WTC11 (cell line): ENCODE results near the gene ADAMTS8.

ENCODE experiments used
- AFF4 ChIP-seq: sonication (generic); formaldehyde crosslinking; IDR thresholded peaks from 2 replicates; pipeline ENCODE4 v1.8.1; 2023; ENCODE audit warnings: mild to moderate bottlenecking, missing genetic modification reagents, borderline replicate concordance
- CTCF ChIP-seq: fragments of 200-600 bp; IDR thresholded peaks from 2 replicates; pipeline ENCODE4 v1.8.0; 2022; ENCODE audit warnings: antibody characterized with exemption
- E2F4 ChIP-seq: sonication (generic); formaldehyde crosslinking; IDR thresholded peaks from 2 replicates; pipeline ENCODE4 v1.8.1; 2022; ENCODE audit warnings: low read depth, mild to moderate bottlenecking, moderate library complexity, missing genetic modification reagents, borderline replicate concordance
- FOXP1 ChIP-seq: sonication (generic); formaldehyde crosslinking; IDR thresholded peaks from 2 replicates; pipeline ENCODE4 v1.8.0; 2022; ENCODE audit warnings: missing genetic modification reagents, mild to moderate bottlenecking, moderate library complexity, borderline replicate concordance
- GABPB1 ChIP-seq: sonication (generic); formaldehyde crosslinking; IDR thresholded peaks from 2 replicates; pipeline ENCODE4 v1.8.1; 2023; ENCODE audit warnings: mild to moderate bottlenecking, missing genetic modification reagents
- SP1 ChIP-seq: sonication (generic); formaldehyde crosslinking; conservative IDR thresholded peaks from 2 replicates; pipeline ENCODE4 v1.8.1; 2022; ENCODE audit warnings: missing genetic modification reagents
- TEAD1 ChIP-seq: sonication (generic); formaldehyde crosslinking; IDR thresholded peaks from 2 replicates; pipeline ENCODE4 v1.8.0; 2022; ENCODE audit warnings: mild to moderate bottlenecking, missing genetic modification reagents
- ZBTB43 ChIP-seq: sonication (generic); formaldehyde crosslinking; IDR thresholded peaks from 2 replicates; pipeline ENCODE4 v1.8.1; 2023; ENCODE audit warnings: mild to moderate bottlenecking, missing genetic modification reagents
- ZNF232 ChIP-seq: sonication (generic); formaldehyde crosslinking; IDR thresholded peaks from 2 replicates; pipeline ENCODE4 v1.8.0; 2022; ENCODE audit warnings: mild to moderate bottlenecking, missing genetic modification reagents
- ZNF263 ChIP-seq: sonication (generic); formaldehyde crosslinking; IDR thresholded peaks from 2 replicates; pipeline ENCODE4 v1.8.1; 2022; ENCODE audit warnings: low read depth, mild to moderate bottlenecking, moderate library complexity, missing genetic modification reagents

- TF ChIP-seq CTCF (no peak), AFF4 (CRISPR knock-in tag) (no peak), TEAD1 (CRISPR knock-in tag) (no peak), ZNF232 (no peak), SP1 (CRISPR knock-in tag) (no peak), ZNF263 (CRISPR knock-in tag) (no peak), FOXP1 (CRISPR knock-in tag) (no peak), ZBTB43 (CRISPR knock-in tag) (no peak), GABPB1 (CRISPR knock-in tag) (no peak), E2F4 (CRISPR knock-in tag) (no peak)
These were observed 36.9 kb upstream of the ADAMTS8 start for GRCh38 chr11:130465263-130465662.
